GM19372 (cell line): ENCODE results near the gene MSRB2.
"Not testable (repeated sequence)": the region's sequence is repeated elsewhere in the genome, so short reads cannot be mapped to it uniquely, and the experiment has no call there.

Experiments
- ATAC-seq: cut with Tn5 transposase; IDR thresholded peaks from one replicate; pipeline ENCODE4 v1.9.1; 2021; ENCODE audit warnings: mild to moderate bottlenecking, low read depth, moderate library complexity; ENCODE audit not compliant: unreplicated experiment

The MSRB2 gene

GRCh38 chr10:23069019-23069815, 26.2 kb upstream of the MSRB2 start:
- ATAC-seq, result no peak

- not testable (repeated sequence) for ATAC-seq
Observed at GRCh38 chr10:23070092-23070912, 25.1 kb upstream of the MSRB2 start.

- ATAC-seq, result no peak
Observed at GRCh38 chr10:23070913-23071218, 24.5 kb upstream of the MSRB2 start.

GRCh38 chr10:23072593-23072992, 22.8 kb upstream of the MSRB2 start:
- ATAC-seq, result not testable (repeated sequence)

GRCh38 chr10:23073527-23073926, 21.9 kb upstream of the MSRB2 start:
- ATAC-seq, result no peak

- ATAC-seq, result no peak
Observed at GRCh38 chr10:23075672-23076071, 19.7 kb upstream of the MSRB2 start.

- ATAC-seq, result no peak
Observed at GRCh38 chr10:23078114-23078513, 17.3 kb upstream of the MSRB2 start.

GRCh38 chr10:23079700-23080099, 15.7 kb upstream of the MSRB2 start:
- ATAC-seq, result no peak

- no peak for ATAC-seq
Observed at GRCh38 chr10:23080262-23080661, 15.1 kb upstream of the MSRB2 start.

GRCh38 chr10:23081221-23081750, 14.1 kb upstream of the MSRB2 start:
- no peak for ATAC-seq

GRCh38 chr10:23081891-23082290, 13.5 kb upstream of the MSRB2 start:
- ATAC-seq, result no peak

- no peak for ATAC-seq
Observed at GRCh38 chr10:23088609-23089008, 6.8 kb upstream of the MSRB2 start.

GRCh38 chr10:23094786-23095403, 484 bp upstream of the MSRB2 start:
- no peak for ATAC-seq

GRCh38 chr10:23095966-23096801, 805 bp downstream of the MSRB2 start:
- ATAC-seq, result peak; percentile 52

- ATAC-seq, result no peak
Observed at GRCh38 chr10:23096802-23097549, 1.6 kb downstream of the MSRB2 start.

GRCh38 chr10:23099079-23099478, 3.7 kb downstream of the MSRB2 start:
- ATAC-seq, result no peak

- no peak for ATAC-seq
Observed at GRCh38 chr10:23099816-23100215, 4.4 kb downstream of the MSRB2 start.

GRCh38 chr10:23100331-23101030, 5.1 kb downstream of the MSRB2 start:
- no peak for ATAC-seq
